Pancreas (tissue), 10 donors: ENCODE measurements around the gene PHYKPL. TPM values are rescaled to one million over a fixed set of nuclear protein-coding genes. Genes with fewer than 3 reads are reported as not detected.

ENCODE experiments used
- ATAC-seq, 4 donors: fragments of 200-7000 bp; cut with Tn5 transposase; one replicate each; pipeline versions ENCODE4 v1.8.0 to v1.9.1; 2020; ENCODE audit warnings: mild to moderate bottlenecking in 4 of 4, moderate library complexity in 4 of 4
- DNase-seq, 6 donors: peaks; one replicate each; pipeline ENCODE4 v3.0.0-alpha.2; 2020
- FAIRE-seq: peaks from 2 replicates; lab custom pipeline; 2012; peaks lifted over from hg19 to GRCh38; lab: Jason Lieb, UNC
- H3K27ac ChIP-seq, 4 donors: fragments of 200-600 bp; sonication (generic); 1 replicate in 3 of 4; 2 replicates in 1 of 4; pipeline versions ENCODE4 v1.5.0 to v1.8.0; 2020
- H3K27me3 ChIP-seq, 4 donors: fragments of 200-600 bp; one replicate each; pipeline ENCODE4 v1.8.0; 2021
- H3K36me3 ChIP-seq, 3 donors: fragments of 200-600 bp; sonication (generic) in 1 of 3; one replicate each; pipeline versions ENCODE4 v1.5.0 to v1.8.0; 2020 to 2021
- H3K4me1 ChIP-seq, 3 donors: fragments of 200-600 bp; one replicate each; pipeline ENCODE4 v1.8.0; 2021
- H3K4me3 ChIP-seq, 4 donors: fragments of 200-600 bp; sonication (generic) in 2 of 4; one replicate each; pipeline versions ENCODE4 v1.5.0 to v1.8.0; 2020 to 2021
- H3K9me3 ChIP-seq, 4 donors: fragments of 200-600 bp; one replicate each; pipeline ENCODE4 v1.8.0; 2021
- WGBS, 2 donors: extraction: QIAGEN DNeasy Blood & Tissue Kit; methylation state at CpG; one replicate each; pipeline ENCODE4 v1.1.7; 2013; 5-methylcytosine and 5-hydroxymethylcytosine counted together
- intact Hi-C, 3 donors: fragments of 100-400 bp; cut with DNase I; formaldehyde crosslinking; loops; one replicate each; pipeline versions ENCODE4 v1.11.1 to v1.14.2; 2022
- polyA plus RNA-seq, 2 donors: library from polyadenylated mRNA; stranded (reverse); fragments of 200-250 nt; gene quantifications; one replicate each; pipeline ENCODE4 v1.2.3, GENCODE V29; 2013
- total RNA-seq, 6 donors: library from RNA; stranded (reverse); fragmentation: NEBNext Ultra II Directional in 4 of 6; extraction: Animal tissue kit (Norgen Biotek cat#: 25700) in 4 of 6; gene quantifications; one replicate each; pipeline versions ENCODE4 v1.2.1 to v1.2.4, GENCODE V29; 2021 to 2023
- TF ChIP-seq, protein P1 (sequence below), 4 donors: fragments of 200-600 bp; sonication (generic) in 3 of 4; IDR thresholded peaks; one replicate each; pipeline versions ENCODE4 v1.5.0 to v1.8.0; 2021; ENCODE audit warnings: antibody characterized with exemption in 4 of 4
- donor health status: healthy with polysubstance abuse.
- donor health status: DM: no; HTN: no; CAD: no; lungs with moderate emphysema.
- donor health status: DM: no; HTN: no; CAD: no.
- donor health status: control.
- donor health status: control.
- donor health status: Bipolar disorder and iron deficiency.
- donor health status: DM: yes; HTN: yes; CAD: no.
- donor health status: DM: no; HTN: no; CAD: no.
- donor health status: DM: no; HTN: no; CAD: no.
- donor health status: DM: yes; HTN: yes; CAD: no.

Gene PHYKPL
- total and polyA plus RNA-seq, 8 donors: 29.3 to 83.5 (median 39.2) TPM

DNA sequence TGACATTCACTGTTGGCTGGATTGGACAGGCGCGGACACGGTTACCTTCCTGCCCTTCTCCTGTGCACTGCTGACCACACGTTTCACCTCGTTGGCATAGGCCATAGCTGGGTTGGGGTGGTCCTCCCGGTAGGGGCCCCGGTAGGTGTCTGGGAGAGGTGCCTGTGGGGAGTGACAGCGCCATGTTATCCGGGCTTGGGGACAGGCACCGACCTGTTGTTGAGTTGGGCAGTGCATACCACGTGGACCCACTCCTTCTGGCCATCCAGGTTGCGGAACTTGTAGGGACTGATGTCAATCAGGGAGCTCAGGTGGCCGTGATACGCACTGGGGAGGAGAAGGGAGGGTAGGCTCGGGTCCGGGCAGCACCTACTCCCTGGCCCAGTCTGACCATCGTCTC lies 8.2 kb downstream of the PHYKPL start:
- Histone ChIP-seq H3K36me3 (no peaks in the 10 kb centered on the region), H3K4me1 (no peaks in the 10 kb centered on the region), H3K4me3 (no peak overlapping the region), H3K27me3 (no peaks in the 10 kb centered on the region), H3K27ac (no peak overlapping the region), H3K9me3 (no peaks in the 10 kb centered on the region)
- DNase-seq: peak in 2 of 6 donors; percentile 14 to 53
- TF ChIP-seq, protein P1, sequence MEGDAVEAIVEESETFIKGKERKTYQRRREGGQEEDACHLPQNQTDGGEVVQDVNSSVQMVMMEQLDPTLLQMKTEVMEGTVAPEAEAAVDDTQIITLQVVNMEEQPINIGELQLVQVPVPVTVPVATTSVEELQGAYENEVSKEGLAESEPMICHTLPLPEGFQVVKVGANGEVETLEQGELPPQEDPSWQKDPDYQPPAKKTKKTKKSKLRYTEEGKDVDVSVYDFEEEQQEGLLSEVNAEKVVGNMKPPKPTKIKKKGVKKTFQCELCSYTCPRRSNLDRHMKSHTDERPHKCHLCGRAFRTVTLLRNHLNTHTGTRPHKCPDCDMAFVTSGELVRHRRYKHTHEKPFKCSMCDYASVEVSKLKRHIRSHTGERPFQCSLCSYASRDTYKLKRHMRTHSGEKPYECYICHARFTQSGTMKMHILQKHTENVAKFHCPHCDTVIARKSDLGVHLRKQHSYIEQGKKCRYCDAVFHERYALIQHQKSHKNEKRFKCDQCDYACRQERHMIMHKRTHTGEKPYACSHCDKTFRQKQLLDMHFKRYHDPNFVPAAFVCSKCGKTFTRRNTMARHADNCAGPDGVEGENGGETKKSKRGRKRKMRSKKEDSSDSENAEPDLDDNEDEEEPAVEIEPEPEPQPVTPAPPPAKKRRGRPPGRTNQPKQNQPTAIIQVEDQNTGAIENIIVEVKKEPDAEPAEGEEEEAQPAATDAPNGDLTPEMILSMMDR (IDR thresholded peaks at IDR 0.05): no peak
- FAIRE-seq: no peak
- intact Hi-C loops: no loop called here
- ATAC-seq: no peak
- 90 to 93% methylated on average over 17 of the region's 17 CpGs for WGBS, 2 donors

DNA sequence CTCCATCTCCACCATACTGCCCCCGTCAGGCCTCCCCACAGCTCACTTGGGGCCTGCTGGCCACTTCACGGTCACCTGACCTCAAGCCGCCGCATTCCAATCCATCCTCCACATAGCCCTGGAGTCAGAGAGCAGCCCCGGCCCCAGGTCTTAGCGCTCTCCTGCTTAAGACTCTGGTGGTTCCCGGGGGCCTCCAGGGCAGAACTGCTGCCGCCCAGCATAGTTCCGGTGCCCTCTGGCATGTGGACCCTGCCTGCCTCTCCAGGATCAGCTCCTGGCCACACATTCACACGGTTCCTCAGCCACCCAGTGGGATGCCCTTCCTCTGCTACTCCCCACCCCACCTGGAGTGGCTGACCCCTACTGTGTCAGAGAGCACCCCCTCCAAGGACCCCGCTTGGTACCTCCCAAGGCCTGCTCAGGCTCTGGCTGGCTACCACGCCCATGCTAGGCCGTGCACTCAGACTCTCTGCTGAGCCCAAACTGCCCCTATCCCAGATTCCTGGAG lies 8.7 kb downstream of the PHYKPL start:
- no peaks in the 10 kb centered on the region for H3K9me3 ChIP-seq
- WGBS, 2 donors: 76 to 80% methylated on average over 13 of the region's 13 CpGs
- no peaks in the 10 kb centered on the region for H3K36me3 ChIP-seq
- no peaks in the 10 kb centered on the region for H3K27me3 ChIP-seq
- TF ChIP-seq, protein P1 (IDR thresholded peaks at IDR 0.05): no peak
- no peaks in the 10 kb centered on the region for H3K4me1 ChIP-seq
- no peak overlapping the region for H3K27ac ChIP-seq
- ATAC-seq (no peak), DNase-seq (peak in 2 of 6 donors; percentile 22 to 55), FAIRE-seq (no peak)
- intact Hi-C loops: no loop called here
- H3K4me3 ChIP-seq: no peak overlapping the region

DNA sequence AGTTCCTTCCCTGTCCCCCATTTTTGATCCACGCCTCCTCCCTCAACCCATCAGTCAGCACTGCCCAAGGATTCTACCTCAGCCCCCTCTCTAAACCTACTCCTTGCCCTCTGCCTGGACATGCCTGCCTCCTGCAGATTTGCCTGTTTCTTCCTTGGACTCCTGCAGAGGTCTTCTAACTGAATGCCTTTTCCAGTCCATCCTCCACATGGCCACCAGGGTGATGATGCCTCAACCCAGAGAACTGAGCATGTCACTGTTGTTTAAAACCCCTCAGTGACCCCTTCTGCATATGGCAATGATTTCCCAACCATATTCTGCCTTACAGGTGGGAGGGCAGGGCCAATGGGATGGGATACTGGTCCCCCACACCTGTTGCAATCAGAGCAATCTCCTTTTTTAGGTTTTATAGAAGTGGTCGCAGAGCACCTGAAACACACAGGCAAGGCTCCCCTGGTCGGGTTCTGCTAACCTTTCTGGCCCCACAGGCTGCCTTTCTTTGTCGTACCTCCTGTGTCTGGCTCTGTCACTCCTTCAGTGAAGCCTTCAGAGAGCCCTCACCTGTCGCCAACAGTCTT lies 9.3 kb downstream of the PHYKPL start:
- no peak for FAIRE-seq
- H3K27me3 ChIP-seq: no peaks in the 10 kb centered on the region
- no peak overlapping the region for H3K4me3 ChIP-seq
- no peaks in the 10 kb centered on the region for H3K4me1 ChIP-seq
- peak in 2 of 6 donors; percentile 2 to 6 for DNase-seq
- intact Hi-C loops: no loop called here
- 82 to 93% methylated on average over 5 of the region's 5 CpGs for WGBS, 2 donors
- TF ChIP-seq, protein P1 (IDR thresholded peaks at IDR 0.05): no peak
- no peaks in the 10 kb centered on the region for H3K9me3 ChIP-seq
- no peaks in the 10 kb centered on the region for H3K36me3 ChIP-seq
- no peak overlapping the region for H3K27ac ChIP-seq
- no peak for ATAC-seq

DNA sequence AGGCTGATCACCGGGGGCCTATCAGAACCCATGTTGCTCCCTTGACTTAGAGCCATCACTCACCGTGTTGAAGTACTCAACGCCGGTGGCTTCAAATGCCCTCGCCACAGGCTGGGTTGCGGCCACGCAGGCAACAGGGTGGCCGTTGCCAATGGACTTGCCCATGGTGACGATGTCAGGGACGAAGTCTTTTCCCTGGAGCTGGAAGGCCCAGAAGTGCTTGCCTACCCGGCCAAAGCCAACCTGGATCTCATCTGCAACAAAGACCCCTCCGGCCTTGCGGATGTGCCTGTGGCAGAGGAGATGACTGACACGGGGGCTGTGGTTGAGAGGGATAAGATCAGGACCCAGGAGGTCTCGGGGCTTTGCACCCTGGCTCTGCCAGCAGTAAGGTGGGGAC lies 10.3 kb downstream of the PHYKPL start:
- intact Hi-C loops: no loop called here
- ATAC-seq: no peak
- no peaks in the 10 kb centered on the region for H3K9me3 ChIP-seq
- no peak overlapping the region for H3K4me3 ChIP-seq
- H3K27me3 ChIP-seq: no peaks in the 10 kb centered on the region
- FAIRE-seq: no peak
- no peak overlapping the region for H3K27ac ChIP-seq
- no peaks in the 10 kb centered on the region for H3K4me1 ChIP-seq
- H3K36me3 ChIP-seq: no peaks in the 10 kb centered on the region
- DNase-seq: peak in 1 of 6 donors; percentile 46
- TF ChIP-seq, protein P1 (IDR thresholded peaks at IDR 0.05): no peak
- 95 to 96% methylated on average over 15 of the region's 15 CpGs for WGBS, 2 donors

DNA sequence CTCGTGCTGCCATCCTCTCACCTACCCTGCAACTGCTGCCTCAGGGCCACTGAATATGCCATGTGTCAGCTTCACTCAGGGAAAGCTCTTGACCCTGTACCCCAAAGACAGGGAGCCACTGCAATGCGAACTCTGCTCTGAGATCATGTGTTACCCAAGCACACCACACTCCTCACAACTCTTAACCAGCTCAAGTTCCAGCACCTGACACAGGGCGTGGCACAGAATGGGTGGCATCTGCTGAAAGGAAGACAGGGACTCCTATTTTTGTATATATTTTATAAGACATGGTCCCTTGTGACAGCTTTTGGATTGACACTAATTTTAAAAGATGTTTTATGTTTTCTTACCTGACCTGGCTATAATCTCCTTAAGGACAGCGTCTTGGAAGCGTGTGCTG lies 10.7 kb downstream of the PHYKPL start:
- Histone ChIP-seq H3K27me3 (no peaks in the 10 kb centered on the region), H3K36me3 (no peaks in the 10 kb centered on the region), H3K4me1 (no peaks in the 10 kb centered on the region), H3K4me3 (no peak overlapping the region), H3K9me3 (no peaks in the 10 kb centered on the region), H3K27ac (no peak overlapping the region)
- 74 to 95% methylated on average over 4 to 5 of the region's 5 CpGs for WGBS, 2 donors
- FAIRE-seq (no peak), ATAC-seq (no peak), DNase-seq (peak in 1 of 6 donors; percentile 8)
- TF ChIP-seq, protein P1 (IDR thresholded peaks at IDR 0.05): no peak
- intact Hi-C loops: no loop called here
